Activated naive CD4-positive, alpha-beta T cell treated with anti-CD3 and anti-CD28 coated beads, Interleukin-2, amount 50 U/mL, for 24 hours (primary cell): Measurements from ENCODE around the gene HPGDS.
"Not testable (repeated sequence)": the region's sequence is repeated elsewhere in the genome, so short reads cannot be mapped to it uniquely, and the experiment has no call there.

Experiments
- H3K27ac Mint-ChIP-seq: one replicate; pipeline ENCODE4 v1.8.0; 2021; ENCODE audit warnings: mild to moderate bottlenecking, mixed read lengths
- H3K27me3 Mint-ChIP-seq: one replicate; pipeline ENCODE4 v1.8.0; 2021; ENCODE audit warnings: mixed read lengths
- H3K36me3 Mint-ChIP-seq: one replicate; pipeline ENCODE4 v1.8.0; 2021; ENCODE audit warnings: mixed read lengths
- H3K4me1 Mint-ChIP-seq: one replicate; pipeline ENCODE4 v1.8.0; 2021; ENCODE audit warnings: mixed read lengths
- H3K4me3 Mint-ChIP-seq: one replicate; pipeline ENCODE4 v1.8.0; 2021; ENCODE audit warnings: mild to moderate bottlenecking, mixed read lengths
- H3K9me3 Mint-ChIP-seq: one replicate; pipeline ENCODE4 v1.8.0; 2021; ENCODE audit warnings: mixed read lengths

Gene HPGDS

DNA sequence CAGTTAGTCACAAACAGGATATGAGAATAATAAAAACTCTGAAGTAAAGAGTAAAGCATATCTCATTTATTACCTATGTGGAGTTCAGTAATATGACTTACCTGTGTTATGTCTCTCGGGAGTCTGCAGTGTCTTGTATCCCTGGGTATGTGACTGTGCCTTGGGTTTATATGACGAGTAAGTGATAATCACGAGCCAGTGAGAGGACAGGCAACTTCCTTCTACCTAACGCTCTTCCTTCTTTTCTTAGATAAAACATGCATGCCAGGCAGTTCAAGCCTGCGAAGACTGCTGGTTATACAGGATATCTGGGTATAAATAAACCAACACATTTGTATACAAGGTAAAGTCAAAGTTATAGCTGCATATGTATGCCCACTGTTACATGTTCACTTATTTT is at the start of gene HPGDS:
Gene HPGDS (minus strand): TSS at position 143 of the 400 bp plus-strand sequence. CDS start 8,207 bp downstream, outside the sequence.
- Mint-ChIP-seq H3K27ac (no peak within 1 kb of the TSS), H3K4me1 (peaks cover 17% of the 10 kb centered on the region), H3K36me3 (no peaks in the 10 kb centered on the region), H3K9me3 (no peaks in the 10 kb centered on the region), H3K27me3 (no peaks in the 10 kb centered on the region), H3K4me3 (no peak within 1 kb of the TSS)

- no peak overlapping the region for H3K27ac Mint-ChIP-seq
- no peaks in the 10 kb centered on the region for H3K9me3 Mint-ChIP-seq
- peaks cover 5% of the 10 kb centered on the region for H3K27me3 Mint-ChIP-seq
- H3K4me3 Mint-ChIP-seq = no peak overlapping the region
- H3K4me1 Mint-ChIP-seq = no peaks in the 10 kb centered on the region
- no peaks in the 10 kb centered on the region for H3K36me3 Mint-ChIP-seq
Observed at GRCh38 chr4:94390804-94391410, 48.3 kb upstream of the HPGDS start.

DNA sequence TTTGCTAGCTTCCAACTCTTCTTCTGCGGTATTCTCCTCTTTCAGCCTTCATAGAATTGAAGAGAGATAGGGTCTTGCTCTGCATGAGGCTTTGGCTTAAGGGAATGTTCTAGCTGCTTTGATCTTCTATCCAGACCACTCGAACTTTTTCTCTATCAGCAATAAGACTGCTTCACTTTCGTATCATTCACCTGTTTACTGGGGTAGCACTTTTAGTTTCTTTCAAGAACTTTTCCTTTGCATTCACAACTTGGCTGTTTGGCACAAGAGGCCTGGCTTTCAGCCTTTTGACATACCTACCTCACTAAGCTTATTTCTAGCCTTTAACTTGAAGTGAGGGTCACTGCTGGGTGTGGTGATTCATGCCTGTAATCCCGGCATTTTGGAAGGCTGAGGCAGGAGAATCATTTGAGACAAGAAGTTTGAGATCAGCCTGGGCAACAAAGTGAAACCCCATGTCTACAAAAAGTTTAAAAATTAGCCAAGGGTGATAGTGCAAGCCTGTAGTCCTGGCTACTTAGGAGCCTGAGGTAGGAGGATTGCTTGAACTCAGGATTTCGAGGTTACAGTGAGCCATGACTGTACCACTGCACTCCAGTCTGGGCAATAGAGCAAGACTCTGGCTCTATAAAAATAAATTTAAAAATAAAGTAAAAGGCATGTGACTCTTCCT is 47.1 kb upstream of the HPGDS start:
- Mint-ChIP-seq H3K36me3 (no peaks in the 10 kb centered on the region), H3K9me3 (no peaks in the 10 kb centered on the region), H3K4me3 (no peak overlapping the region), H3K27me3 (peaks cover 5% of the 10 kb centered on the region), H3K4me1 (no peaks in the 10 kb centered on the region), H3K27ac (no peak overlapping the region)

DNA sequence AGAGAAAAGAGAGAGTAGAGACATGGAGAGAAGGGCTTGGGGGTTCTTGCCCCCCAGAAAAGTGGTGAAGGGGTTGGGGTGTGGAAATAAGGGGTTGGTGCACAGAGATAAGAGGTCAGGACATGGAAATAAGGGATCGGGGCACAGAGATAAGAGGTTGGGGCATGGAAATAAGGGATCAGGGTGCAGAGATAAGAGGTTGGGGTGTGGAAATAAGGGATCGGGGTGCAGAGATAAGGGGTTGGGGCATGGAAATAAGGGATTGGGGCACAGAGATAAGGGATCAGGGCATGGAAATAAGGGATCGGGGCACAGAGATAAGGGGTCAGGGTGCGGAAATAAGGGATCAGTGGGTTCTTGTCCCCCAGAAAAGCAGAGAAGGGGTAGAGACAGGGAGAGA is 45.3 kb upstream of the HPGDS start:
- not testable (repeated sequence) for H3K27ac Mint-ChIP-seq, H3K4me3 Mint-ChIP-seq, H3K4me1 Mint-ChIP-seq

GRCh38 chr4:94385452-94385851 is 42.8 kb upstream of the HPGDS start:
- H3K27ac Mint-ChIP-seq, H3K36me3 Mint-ChIP-seq: not testable (repeated sequence)

More for the DNA sequence above, 45.3 kb upstream of the HPGDS start:
- H3K36me3 Mint-ChIP-seq, H3K27me3 Mint-ChIP-seq, H3K9me3 Mint-ChIP-seq: not testable (repeated sequence)

GRCh38 chr4:94382891-94383290 is 40.3 kb upstream of the HPGDS start:
- not testable (repeated sequence) for H3K4me1 Mint-ChIP-seq, H3K4me3 Mint-ChIP-seq, H3K27me3 Mint-ChIP-seq, H3K27ac Mint-ChIP-seq, H3K36me3 Mint-ChIP-seq, H3K9me3 Mint-ChIP-seq

More at GRCh38 chr4:94385452-94385851, 42.8 kb upstream of the HPGDS start:
- H3K4me3 Mint-ChIP-seq, H3K9me3 Mint-ChIP-seq, H3K27me3 Mint-ChIP-seq, H3K4me1 Mint-ChIP-seq: not testable (repeated sequence)

GRCh38 chr4:94378047-94378446 is 35.4 kb upstream of the HPGDS start:
- H3K36me3 Mint-ChIP-seq = no peaks in the 10 kb centered on the region
- no peaks in the 10 kb centered on the region for H3K9me3 Mint-ChIP-seq
- H3K4me3 Mint-ChIP-seq = no peak overlapping the region
- H3K4me1 Mint-ChIP-seq = no peaks in the 10 kb centered on the region
- no peak overlapping the region for H3K27ac Mint-ChIP-seq
- peaks cover 6% of the 10 kb centered on the region for H3K27me3 Mint-ChIP-seq

DNA sequence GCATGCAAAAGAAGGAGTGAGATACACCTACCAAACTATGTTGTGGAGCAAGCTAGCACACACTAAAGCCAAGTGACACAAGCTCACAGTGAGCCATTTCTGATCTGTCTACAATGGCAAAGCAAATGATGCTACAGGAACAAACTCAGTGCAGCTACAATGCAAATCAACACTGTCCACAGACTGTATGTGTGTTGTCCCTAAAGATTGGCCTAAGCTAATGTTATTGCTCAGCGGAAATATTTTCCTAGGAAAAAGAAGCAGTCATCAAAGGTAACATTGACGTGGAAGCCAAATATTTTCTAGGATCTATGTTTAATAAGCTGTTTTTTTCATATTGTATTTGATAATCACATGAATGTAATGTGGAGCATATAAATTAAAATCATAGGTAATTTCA is 34.7 kb upstream of the HPGDS start:
- peaks cover 6% of the 10 kb centered on the region for H3K27me3 Mint-ChIP-seq
- no peak overlapping the region for H3K27ac Mint-ChIP-seq
- H3K4me1 Mint-ChIP-seq = no peaks in the 10 kb centered on the region
- H3K4me3 Mint-ChIP-seq = no peak overlapping the region
- H3K9me3 Mint-ChIP-seq = no peaks in the 10 kb centered on the region
- no peaks in the 10 kb centered on the region for H3K36me3 Mint-ChIP-seq

GRCh38 chr4:94375364-94375763 is 32.7 kb upstream of the HPGDS start:
- H3K36me3 Mint-ChIP-seq = no peaks in the 10 kb centered on the region
- no peak overlapping the region for H3K4me3 Mint-ChIP-seq
- H3K4me1 Mint-ChIP-seq = no peaks in the 10 kb centered on the region
- peaks cover 7% of the 10 kb centered on the region for H3K27me3 Mint-ChIP-seq
- H3K9me3 Mint-ChIP-seq = no peaks in the 10 kb centered on the region
- H3K27ac Mint-ChIP-seq = no peak overlapping the region

- Mint-ChIP-seq H3K4me1 (no peaks in the 10 kb centered on the region), H3K9me3 (no peaks in the 10 kb centered on the region), H3K27ac (no peak overlapping the region), H3K36me3 (no peaks in the 10 kb centered on the region), H3K27me3 (peaks cover 9% of the 10 kb centered on the region), H3K4me3 (no peak overlapping the region)
Observed at GRCh38 chr4:94373752-94374151, 31.1 kb upstream of the HPGDS start.

- no peak overlapping the region for H3K27ac Mint-ChIP-seq
- no peaks in the 10 kb centered on the region for H3K36me3 Mint-ChIP-seq
- H3K4me1 Mint-ChIP-seq = no peaks in the 10 kb centered on the region
- no peak overlapping the region for H3K4me3 Mint-ChIP-seq
- H3K9me3 Mint-ChIP-seq = no peaks in the 10 kb centered on the region
- peaks cover 7% of the 10 kb centered on the region for H3K27me3 Mint-ChIP-seq
Observed at GRCh38 chr4:94372991-94373390, 30.4 kb upstream of the HPGDS start.

GRCh38 chr4:94372228-94372978 is 29.8 kb upstream of the HPGDS start:
- peaks cover 8% of the 10 kb centered on the region for H3K27me3 Mint-ChIP-seq
- no peaks in the 10 kb centered on the region for H3K36me3 Mint-ChIP-seq
- no peaks in the 10 kb centered on the region for H3K9me3 Mint-ChIP-seq
- H3K27ac Mint-ChIP-seq = no peak overlapping the region
- no peaks in the 10 kb centered on the region for H3K4me1 Mint-ChIP-seq
- H3K4me3 Mint-ChIP-seq = no peak overlapping the region

GRCh38 chr4:94371290-94371689 is 28.7 kb upstream of the HPGDS start:
- Mint-ChIP-seq H3K9me3 (no peaks in the 10 kb centered on the region), H3K4me1 (no peaks in the 10 kb centered on the region), H3K4me3 (no peak overlapping the region), H3K36me3 (no peaks in the 10 kb centered on the region), H3K27me3 (peaks cover 13% of the 10 kb centered on the region), H3K27ac (no peak overlapping the region)

- no peak overlapping the region for H3K27ac Mint-ChIP-seq
- H3K27me3 Mint-ChIP-seq = peaks cover 13% of the 10 kb centered on the region
- no peak overlapping the region for H3K4me3 Mint-ChIP-seq
- no peaks in the 10 kb centered on the region for H3K4me1 Mint-ChIP-seq
- no peaks in the 10 kb centered on the region for H3K36me3 Mint-ChIP-seq
- H3K9me3 Mint-ChIP-seq = no peaks in the 10 kb centered on the region
Observed at GRCh38 chr4:94370533-94371254, 28.1 kb upstream of the HPGDS start.

DNA sequence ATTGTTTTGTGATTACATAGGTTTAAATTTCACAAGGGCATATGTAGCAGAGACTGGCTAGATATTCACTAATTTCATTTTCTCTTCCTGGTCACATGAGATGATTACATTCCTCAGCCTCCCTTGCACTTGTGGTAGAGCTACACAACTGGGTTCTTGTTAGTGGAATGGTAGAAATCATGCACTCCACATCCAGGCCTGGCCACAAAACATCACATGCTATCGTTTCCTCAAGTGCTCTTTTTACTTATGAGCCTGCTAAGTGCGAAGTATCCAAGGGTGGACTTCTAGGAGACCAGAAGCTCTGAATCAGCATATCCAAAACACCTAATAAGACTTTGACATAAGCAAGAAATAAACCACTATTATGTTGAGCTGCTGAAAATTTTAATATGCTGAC is 26.4 kb upstream of the HPGDS start:
- peaks cover 14% of the 10 kb centered on the region for H3K27me3 Mint-ChIP-seq
- no peaks in the 10 kb centered on the region for H3K36me3 Mint-ChIP-seq
- H3K4me3 Mint-ChIP-seq = no peak overlapping the region
- H3K27ac Mint-ChIP-seq = no peak overlapping the region
- no peaks in the 10 kb centered on the region for H3K4me1 Mint-ChIP-seq
- no peaks in the 10 kb centered on the region for H3K9me3 Mint-ChIP-seq

DNA sequence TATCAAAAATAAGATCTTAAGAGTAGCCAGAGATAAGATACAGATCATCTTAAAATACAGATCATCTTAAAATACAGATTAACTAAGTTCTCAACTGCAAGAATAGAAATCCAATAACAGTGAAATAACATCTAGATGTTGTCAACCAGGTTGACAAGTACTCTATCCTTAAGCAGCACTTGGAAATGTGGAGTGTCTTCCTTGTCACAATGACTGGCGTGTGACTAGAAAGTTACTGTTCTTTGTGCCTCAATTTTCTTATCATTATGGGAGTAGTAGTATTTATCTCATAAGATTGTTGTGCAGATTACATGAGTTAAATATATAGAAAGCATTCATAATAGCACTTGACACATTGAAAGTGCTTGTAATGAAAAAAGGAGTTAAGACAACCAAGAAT is 25.8 kb upstream of the HPGDS start:
- Mint-ChIP-seq H3K4me1 (no peaks in the 10 kb centered on the region), H3K27me3 (peaks cover 14% of the 10 kb centered on the region), H3K4me3 (no peak overlapping the region), H3K27ac (no peak overlapping the region), H3K36me3 (no peaks in the 10 kb centered on the region), H3K9me3 (no peaks in the 10 kb centered on the region)
